GF-D8 (cell line): Measurements from ENCODE around the gene VRK1.

Source experiments
- DNase-seq: peaks from one replicate; lab custom pipeline; 2025; lab: John Stamatoyannopoulos, UW

VRK1 gene

GRCh38 chr14:96790706-96791105, 6.5 kb upstream of the VRK1 start:
- no peak for DNase-seq

- DNase-seq: no peak
Measured at GRCh38 chr14:96792003-96792402, 5.2 kb upstream of the VRK1 start.

DNA sequence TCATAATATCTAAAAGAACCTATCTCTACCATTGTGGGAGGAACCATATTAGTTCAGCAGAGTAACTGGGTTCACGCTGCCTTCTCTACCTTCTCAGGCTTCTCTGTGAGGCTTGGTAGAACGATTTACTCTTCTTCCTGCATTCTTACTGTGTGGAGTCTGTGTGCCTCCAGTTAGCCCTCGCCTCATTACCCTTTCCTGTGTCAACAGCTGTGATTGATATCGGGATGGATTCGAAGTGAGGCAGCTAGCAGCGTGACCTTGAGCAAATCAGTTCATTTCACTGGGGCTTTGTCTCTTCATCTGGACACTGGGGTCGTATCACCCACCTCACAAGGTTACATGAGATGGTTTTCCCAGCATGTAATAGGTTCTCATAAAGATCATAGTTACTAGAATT, 4.6 kb upstream of the VRK1 start:
- no peak for DNase-seq

GRCh38 chr14:96793547-96793946, 3.6 kb upstream of the VRK1 start:
- DNase-seq: no peak

DNA sequence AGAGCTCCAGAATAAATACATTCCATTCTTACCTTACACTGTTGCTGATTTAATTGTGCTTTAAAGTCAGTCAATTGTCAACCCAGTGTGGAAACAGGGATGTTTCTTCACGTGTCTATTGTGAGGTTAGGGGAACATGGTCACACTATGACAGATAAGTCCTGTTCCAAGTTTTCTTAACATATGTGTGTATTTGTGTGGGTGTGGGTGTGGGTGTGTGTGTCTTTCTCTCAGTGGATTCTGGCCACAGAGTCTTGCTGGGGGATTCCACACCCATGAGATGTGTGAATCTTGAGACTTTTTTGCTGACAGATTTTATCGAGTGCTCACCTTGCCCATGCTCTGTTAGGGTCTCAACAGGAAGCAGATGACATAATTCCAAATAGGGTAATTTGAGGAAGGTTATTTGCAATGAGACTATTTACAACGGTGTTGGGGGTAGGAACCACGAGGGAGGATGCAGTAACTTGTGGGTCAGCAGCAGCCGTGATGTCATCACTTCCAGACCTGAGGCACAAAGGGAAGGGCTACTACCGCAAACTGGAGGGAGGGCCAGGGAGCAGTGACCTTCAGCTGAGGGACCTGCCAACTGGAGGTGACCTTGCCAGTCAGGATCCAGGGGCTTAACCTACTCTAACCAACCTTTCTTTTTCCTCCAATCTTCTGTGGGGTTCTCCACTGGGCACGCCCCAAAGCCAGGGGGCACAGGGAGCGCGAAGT, 1.9 kb upstream of the VRK1 start:
- no peak for DNase-seq

- no peak for DNase-seq
Measured at GRCh38 chr14:96797582-96798349, 584 bp downstream of the VRK1 start.

- DNase-seq: no peak
Measured at GRCh38 chr14:96798956-96799355, 1.8 kb downstream of the VRK1 start.

- DNase-seq: no peak
Measured at GRCh38 chr14:96799489-96800054, 2.4 kb downstream of the VRK1 start.

- DNase-seq: no peak
Measured at GRCh38 chr14:96801931-96802330, 4.7 kb downstream of the VRK1 start.

DNA sequence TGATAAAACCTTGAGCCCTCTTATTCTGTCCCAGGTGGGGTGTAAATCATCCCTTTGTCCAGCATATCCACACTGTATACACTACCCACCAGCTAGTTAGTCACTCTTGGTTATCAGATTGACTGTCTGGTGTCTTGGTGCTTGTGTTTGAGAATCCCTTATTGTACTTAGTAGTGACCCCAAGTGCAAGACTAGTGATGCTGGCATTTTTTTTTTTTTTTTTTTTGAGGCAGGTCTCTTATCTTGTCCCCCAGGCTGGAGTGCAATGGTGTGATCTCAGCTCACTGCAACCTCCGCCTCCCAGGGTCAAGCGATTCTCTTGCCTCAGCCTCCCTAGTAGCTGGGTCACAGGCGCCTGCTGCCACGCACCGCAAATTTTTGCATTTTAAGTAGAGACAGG, 5.8 kb downstream of the VRK1 start:
- DNase-seq: no peak

GRCh38 chr14:96803958-96804357, 6.8 kb downstream of the VRK1 start:
- DNase-seq: no peak

GRCh38 chr14:96804895-96805294, 7.7 kb downstream of the VRK1 start:
- no peak for DNase-seq

DNA sequence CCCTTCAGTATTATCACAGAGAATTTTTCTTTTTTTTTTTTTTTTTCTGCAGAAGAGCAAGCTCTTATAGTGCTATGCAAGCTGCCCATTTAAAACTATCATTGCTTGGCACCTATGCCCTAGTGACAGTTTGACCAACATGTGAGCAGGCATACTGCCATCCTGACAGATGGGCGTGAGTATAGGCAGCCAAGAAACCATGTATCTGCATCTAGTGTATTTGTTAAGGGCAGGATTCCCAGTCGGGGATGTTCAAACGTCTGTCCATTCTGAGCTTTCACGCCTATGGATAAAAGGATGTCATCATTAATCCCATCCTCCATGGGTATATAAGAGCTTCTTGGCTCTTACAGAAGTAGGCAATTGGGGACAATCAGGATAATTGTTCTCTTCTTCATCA, 8.8 kb downstream of the VRK1 start:
- no peak for DNase-seq

DNA sequence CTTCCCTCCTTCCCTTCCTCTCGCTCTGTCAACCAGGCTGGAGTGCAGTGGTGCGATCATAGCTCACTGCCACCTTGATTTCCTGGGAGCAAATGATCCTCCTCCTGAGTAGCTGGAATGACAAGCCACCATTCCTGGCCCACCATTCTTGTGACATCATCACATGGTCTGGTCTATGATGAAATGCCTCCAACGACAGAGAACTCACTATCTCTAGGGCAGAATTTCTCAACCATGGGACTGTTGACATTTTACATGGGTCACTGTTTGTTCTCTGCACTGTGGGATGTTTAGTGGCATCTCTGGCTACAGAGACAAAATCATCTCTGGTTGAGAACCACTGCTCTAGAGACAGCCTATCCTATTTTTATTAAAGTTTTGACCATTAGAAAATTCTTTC, 9.7 kb downstream of the VRK1 start:
- no peak for DNase-seq

- DNase-seq: no peak
Measured at GRCh38 chr14:96808619-96809406, 11.6 kb downstream of the VRK1 start.

GRCh38 chr14:96811265-96811664, 14.1 kb downstream of the VRK1 start:
- DNase-seq: no peak

DNA sequence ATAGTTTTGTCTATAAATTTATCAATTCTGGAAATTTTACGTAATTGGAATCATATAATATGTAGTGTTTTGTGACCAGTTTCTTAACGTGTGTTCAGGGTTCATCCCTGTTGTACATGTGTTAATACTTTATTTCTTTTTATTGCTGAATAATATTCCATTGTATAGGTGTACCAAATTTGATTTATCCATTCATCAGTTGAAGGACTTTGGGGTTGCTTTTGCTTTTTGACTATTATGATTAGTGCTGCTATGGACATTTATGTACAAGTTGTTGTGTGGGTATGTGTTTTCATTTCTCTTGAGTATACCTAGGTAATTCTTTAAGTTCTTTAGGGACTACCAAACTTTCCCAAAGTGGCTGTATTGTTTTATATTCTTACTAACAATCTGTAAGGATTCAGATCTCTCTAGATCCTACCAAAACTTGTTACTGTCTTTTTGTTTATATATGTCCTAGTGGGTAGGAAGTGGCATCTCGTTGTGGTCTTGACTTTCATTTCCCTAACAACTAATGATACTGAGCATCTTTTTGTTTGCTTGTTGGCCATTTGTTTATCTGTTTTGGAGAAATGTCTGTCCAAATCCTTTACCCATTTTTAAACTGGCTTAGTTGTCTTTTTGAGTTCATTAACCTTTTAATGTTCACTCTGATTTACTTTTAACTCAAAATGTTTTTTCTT, 14.9 kb downstream of the VRK1 start:
- DNase-seq: no peak

- DNase-seq: peak; percentile 52
Measured at GRCh38 chr14:96816281-96816680, 19.1 kb downstream of the VRK1 start.

GRCh38 chr14:96817750-96818666, 20.8 kb downstream of the VRK1 start:
- DNase-seq: no peak

GRCh38 chr14:96821501-96821900, 24.3 kb downstream of the VRK1 start:
- DNase-seq: no peak

DNA sequence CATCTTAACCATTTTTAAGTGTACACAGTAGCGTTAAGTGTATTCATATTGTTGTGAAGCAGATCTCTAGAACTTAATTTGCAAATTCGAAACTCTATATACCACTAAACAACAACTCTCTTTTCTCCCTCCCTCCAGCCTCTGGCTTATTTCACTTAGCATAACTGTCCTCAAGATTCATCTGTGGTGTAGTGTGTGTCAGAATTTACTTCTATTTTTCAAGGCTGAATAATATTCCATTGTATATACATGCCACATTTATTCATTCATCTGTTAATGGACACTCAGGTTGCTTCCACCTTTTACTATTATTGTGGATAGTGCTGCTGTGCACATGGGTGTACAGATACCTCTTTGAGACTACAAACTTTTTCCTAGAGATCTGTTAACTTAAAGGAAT, 26.5 kb downstream of the VRK1 start:
- DNase-seq: no peak
